ENCODE data around the gene ZDHHC13.

Gene ZDHHC13

DNA sequence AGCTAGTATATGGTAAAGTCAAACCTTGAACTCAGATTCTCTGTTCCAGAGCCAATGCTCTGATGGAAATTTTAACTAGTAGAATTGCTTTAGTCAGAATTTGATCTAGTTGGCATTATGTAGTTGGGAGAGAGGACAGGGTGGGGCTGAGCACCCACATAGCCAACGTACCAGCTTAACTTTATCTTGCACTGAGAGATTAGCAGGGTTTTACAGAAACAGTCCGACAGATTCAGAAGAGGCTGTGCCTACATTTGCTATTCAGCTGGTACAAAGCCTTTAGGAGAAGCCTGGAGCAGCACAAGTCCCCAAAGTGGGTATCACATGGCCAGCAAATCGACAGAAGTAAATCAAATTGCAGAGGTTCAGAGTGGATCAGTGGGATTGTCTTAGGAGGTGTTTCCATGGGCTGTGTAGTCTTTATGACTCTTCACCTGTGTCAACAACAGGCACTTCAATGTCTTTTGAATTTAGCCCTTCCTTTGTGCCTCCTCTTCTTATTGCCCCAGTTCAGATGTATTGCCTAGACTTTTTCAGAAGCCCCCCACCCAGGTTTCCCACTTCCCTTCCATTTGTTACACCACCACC is 92.1 kb downstream of the ZDHHC13 start:
- no peak for DNase-seq

DNA sequence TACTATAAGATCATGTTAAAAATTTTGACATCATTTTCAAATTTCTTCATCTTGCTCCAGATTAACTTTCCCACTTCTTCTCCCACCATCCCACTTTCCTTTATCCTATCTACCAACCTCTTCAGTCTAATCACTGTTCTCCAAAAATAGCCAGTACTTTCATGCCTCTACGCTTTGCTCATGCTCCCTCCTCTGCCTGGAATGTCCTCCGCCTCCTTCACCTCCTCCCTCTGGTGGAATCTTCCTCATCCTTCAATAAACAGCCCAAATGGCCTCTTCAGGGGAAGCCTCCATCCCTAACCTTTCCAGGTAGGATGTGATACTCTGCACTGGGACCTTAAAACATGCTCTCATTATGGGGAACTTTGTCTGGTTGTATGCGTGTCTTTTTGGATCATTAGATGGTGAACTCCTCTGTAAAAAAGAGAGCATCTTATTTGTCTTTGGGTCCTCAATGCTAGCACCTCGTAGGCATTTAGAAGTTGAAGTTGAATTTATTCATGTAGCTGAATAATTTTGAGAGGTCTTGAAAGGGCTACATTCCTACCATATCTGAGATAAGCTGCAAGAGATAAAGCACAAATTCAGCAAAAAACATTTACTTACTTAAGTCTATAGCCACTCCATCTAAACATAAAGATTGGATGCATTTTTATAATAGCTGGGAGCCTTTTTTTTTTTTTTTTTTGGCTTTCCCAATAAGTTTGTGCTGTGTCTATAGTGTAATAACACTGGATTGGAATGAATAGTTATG is 92.8 kb downstream of the ZDHHC13 start:
- DNase-seq, result no peak

DNA sequence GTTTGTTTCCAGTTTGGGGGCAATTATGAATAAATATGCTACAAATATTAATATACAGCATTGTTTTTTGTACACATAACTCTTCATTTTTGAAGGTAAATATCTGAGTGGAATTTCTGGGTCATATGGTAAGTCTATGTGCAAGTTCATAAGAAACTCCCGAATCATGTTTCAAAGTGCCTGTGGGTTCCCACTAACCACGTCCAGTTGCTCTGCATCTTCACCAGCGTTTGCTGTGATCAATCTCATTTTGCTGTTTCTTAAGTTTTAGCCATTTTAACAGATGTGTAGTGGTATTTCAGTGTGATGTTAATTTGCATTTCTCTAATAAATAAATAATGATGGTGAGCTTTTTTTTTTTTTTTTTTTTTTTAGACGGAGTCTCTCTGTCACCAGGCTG is 99.1 kb downstream of the ZDHHC13 start:
- DNase-seq, result no peak

DNA sequence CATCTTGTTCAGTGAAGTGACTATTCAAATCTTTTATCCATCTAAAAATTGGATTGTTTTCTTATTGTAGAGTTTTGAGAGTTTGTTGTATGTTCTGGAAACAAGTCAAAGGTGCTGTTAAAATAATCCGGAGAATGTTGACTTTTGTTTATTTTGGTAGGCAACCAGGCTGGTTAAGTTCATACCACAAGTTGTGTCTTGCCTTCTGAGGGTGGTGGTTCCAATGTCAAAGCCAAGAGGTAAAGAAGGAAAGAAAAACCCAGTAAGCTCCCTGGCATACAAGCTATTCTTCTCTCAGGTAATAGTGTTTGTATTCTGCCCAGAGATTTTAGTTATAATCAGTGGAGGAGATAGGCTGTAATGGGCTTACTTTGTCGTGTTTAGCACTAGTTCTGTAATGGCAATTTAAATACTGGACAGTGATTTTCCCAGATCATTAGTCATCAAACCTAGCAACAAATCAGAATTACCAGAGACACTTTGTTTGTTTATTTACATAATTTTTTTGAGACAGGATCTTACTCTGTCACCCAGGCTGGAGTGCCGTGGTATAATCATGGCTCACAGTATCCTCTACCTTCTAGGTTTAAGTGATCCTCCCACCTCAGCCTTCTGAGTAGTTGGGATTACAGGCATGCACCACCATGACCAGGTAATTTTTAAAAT is 99.9 kb downstream of the ZDHHC13 start:
- DNase-seq, result no peak

DNA sequence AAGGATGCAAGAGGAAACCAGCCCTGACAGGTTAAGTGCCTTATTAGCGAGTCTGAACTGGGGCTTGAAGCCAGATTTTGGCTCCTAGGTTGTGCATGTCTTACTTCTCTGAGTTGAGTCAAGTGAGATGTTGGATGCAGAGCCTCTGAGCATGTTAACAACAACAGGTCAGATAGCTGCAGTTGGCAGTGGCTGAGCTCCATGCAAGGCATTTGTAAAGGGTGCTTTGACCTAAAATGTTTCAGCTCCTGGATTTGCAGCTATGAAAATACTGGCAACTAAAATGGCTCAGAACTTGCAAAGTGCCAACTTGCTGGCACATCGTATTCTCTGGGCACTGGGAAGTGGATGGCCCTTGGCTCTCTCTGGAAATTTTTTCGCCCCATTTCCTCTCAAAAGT is 101.2 kb downstream of the ZDHHC13 start:
- DNase-seq, result no peak

DNA sequence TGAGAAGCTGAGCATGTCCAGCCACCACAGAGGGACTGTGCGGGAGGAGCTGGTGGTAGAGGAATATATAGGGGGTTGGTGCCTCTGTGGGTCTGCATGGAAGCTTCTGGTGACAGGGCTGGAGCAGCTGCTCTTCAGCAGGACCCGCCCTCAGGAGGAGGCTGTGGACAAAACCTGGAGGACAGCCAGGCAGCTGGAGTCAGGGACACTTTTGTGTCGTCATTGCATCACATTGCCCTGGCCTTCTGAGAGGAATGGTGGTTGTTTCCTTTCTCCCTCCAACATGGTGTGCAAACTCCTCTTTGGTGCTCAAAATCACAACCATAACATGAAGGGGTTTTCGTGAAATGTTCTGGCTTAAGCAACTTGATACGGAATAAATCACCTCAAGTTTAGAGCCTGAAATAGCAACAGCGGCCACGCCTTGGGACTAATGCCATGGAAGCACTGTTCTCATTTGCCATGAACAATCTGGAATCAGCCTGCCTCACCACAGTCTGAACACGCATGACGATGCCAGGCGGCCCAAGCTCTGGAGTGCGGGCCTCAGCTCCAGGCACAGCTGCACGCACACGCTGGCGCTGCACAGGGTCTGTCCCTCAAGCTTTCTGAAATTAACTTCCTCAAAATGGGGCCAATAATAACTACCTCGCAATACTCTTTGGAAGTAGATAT is 102.0 kb downstream of the ZDHHC13 start:
- no peak for DNase-seq

DNA sequence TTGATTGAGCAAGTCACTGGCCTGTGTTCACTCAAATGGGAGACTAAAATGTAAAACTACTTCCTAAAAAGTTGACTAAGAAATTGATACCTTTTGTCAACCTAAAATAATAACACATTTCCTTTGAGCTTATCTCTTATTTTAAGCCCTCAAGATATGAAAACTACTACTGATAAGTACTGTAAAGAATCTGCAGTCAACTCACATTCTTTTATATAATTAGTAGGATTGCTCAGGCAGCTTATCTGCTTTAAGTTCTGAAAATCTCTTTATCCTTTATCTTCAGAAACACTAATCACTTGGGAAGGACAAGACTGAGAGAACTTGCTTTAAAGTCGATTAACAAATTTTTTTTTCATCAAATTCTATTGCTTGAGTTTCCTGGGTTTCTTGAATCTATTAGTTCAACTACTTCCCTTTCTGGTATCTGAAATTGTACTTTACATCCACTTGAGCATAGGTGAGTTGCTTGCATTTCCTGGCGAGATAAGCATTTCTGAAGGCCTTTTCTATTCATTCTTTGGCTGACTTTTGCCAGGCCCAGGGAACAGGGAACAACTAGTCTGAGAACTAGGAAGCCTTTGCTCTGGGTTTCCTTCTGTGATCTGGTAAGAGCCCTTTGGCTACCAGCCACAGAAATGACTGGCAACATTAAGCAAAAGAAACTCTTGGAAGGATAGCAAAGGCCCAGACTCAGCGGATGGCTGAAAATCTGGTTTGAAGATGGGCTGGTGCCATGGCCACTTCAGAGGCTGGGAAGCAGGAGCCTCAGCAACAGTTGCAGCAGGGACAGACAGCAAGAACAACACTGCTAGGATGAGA is 104.1 kb downstream of the ZDHHC13 start:
- no peak for DNase-seq

DNA sequence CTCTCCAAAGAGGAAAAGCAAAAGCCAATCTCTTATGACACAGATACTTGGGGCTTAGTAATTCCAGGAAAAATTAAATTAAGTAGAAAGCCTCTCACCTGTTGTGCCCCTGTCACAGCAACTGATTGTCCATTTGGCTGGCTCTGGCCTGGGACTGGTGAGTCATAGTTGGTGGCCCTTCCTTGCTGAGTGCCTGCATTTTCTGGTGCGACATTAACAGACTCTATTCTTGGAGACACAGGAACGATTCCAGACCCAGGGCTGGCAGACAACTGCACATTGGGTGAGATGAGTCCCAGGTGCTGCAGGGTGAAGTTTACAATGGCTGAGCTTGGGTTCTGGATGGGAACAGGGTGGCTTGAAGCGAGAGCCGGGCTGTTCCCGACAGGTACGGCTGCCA is 108.2 kb downstream of the ZDHHC13 start:
- DNase-seq, result no peak

DNA sequence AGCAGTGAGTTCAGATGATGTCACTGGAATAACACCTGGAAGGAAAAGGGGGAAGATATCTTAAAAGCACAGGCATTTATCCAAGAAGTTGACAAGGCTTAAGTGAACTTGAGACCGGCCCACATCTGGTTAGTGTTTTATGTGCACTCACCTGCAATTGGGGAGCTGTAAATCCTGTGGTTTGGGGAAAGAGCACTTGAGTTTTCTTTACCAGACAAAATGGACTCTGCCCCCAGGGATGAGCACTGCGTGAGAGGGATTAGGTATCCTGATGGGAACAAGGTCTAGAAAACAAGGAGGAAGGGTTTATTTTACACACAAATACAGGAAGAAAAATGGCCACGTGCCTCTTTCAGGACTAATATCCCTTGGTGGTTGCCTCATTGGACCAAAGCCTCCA is 108.6 kb downstream of the ZDHHC13 start:
- no peak for DNase-seq

Measured in activated T-cell treated with anti-CD3 and anti-CD28 coated beads, Interleukin-2, amount 50 U/mL, for 48 hours (primary cell).